HG03108 (cell line): ENCODE measurements around the gene SLC6A16.
"Not testable (repeated sequence)": the region's sequence is repeated elsewhere in the genome, so short reads cannot be mapped to it uniquely, and the experiment has no call there.

Experiments
- ATAC-seq: cut with Tn5 transposase; IDR thresholded peaks from one replicate; pipeline ENCODE4 v1.9.1; 2021; ENCODE audit warnings: moderate library complexity; ENCODE audit not compliant: unreplicated experiment

SLC6A16 gene

DNA sequence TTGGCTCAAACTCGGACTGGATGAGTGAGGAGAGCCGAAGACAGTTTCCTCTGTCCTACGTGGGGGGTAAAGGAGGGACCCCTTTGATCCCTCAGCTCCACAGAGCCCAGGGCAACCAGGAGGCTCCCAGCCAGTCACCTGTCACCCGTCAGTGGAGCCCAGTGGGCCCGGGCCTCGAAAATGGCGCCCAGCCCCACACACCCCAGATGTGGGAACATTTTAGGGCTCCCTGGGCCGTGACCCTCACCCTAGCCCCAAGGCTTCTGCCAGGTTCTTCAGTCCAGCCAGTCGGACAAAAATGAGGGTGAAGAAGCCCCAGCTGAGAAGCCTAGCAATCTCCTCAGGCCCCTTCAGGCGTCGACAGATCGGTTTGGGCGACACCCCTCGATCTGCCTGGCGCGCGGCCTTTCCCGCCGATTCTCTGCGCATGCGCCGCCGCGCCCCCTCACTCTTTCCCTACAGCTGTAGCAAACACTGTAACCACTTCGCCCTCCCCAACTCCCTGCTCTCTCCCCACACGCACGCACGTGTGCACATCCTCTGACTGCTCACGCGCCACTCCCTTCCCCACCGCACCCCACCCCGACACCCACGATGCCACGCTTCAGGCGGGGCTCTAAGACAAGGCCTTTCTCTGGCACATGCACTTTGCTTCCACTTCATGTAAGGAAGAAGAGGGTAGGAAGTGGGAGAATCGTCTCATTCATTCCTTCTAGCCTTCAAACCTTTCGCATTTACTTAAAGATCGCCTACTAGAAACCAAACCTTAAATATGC is at the start of gene SLC6A16:
Gene SLC6A16, minus strand, starts transcription at position 391 of the 776 bp plus-strand sequence. CDS start 13,844 bp downstream, outside the sequence.
- no peak for ATAC-seq

DNA sequence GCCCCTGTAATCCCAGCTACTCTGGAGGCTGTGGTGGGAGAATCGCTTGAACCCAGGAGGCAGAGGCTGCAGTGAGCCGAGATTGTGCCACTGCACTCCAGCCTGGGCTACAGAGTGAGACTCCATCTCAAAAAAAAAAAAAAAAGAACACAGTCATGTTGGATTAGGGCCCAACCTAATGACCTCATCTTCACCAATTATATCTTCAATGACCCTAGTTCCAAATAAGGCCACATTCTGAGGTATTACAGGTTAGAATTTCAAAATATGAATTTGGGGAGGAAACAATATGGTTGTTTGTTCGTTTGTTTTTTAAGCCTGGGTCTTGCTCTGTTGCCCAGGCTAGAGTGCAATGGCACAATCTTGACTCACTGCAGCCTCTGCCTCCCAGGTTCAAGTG is 48.2 kb upstream of the SLC6A16 start:
- not testable (repeated sequence) for ATAC-seq

DNA sequence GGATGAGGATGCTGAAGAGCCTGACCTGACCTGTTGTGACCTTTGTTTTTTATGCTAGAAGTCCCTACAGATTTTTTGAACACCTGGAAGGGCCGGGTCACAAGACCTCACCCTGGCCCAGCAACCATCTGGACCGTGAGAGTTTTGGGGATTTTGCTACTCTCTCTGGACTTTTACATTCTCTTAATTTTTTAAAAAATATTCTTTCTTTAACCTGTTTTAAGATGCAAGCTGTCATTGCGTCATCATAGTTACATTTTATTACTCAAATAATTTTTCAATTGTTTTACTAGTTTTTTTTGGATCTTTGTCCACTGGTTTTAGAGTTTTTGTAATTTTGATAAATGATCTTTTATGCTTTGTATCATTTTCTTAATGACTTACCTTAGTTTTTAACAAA is 46.2 kb upstream of the SLC6A16 start:
- no peak for ATAC-seq

DNA sequence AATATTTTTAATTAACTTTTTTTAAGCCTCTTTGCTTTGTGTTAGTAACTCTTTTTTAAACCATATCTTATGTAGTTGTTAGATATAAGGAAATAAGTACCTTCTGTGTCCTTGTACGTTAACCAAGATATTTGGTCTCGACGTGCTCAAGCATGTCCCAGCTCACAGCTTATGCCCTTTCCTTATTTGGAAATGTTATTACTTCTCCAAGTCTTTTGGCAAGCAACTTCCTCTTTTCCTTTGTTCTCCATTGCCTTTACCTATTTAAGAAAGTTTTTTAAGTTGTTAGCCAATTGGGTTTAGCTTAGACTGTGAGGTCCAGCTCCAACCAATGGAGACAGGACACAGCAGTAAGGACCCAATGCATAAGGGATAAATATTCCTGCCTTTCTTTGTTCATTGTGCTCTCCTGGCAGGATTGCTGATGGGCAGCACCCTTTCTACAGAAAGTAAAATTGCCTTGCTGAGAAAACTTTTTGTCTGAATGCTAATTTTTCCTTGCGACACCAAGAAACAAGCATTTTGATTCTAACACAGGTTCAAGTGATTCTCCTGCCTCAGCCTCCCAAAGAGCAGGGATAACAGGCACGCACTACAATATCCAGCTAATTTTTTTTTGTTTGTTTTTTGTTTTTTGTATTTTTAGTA is 43.8 kb upstream of the SLC6A16 start:
- no peak for ATAC-seq

DNA sequence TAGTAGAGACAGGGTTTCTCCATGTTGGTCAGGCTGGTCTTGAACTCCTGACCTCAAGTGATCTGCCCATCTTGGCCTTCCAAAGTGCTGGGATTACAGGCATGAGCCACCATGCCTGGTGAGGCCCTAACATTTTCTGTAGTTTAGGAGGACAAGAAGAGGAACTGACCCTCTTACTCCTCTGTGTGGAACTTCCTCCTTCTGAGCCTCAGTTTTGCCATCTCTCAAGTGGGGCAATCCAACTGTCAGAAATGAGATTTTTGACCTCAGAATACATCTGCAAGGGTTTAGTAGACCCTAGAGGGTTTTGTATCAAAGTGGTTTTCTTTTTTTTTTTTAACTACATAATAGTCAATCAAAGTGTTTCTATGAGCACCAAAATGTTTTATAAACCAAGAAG is 41.1 kb upstream of the SLC6A16 start:
- no peak for ATAC-seq

DNA sequence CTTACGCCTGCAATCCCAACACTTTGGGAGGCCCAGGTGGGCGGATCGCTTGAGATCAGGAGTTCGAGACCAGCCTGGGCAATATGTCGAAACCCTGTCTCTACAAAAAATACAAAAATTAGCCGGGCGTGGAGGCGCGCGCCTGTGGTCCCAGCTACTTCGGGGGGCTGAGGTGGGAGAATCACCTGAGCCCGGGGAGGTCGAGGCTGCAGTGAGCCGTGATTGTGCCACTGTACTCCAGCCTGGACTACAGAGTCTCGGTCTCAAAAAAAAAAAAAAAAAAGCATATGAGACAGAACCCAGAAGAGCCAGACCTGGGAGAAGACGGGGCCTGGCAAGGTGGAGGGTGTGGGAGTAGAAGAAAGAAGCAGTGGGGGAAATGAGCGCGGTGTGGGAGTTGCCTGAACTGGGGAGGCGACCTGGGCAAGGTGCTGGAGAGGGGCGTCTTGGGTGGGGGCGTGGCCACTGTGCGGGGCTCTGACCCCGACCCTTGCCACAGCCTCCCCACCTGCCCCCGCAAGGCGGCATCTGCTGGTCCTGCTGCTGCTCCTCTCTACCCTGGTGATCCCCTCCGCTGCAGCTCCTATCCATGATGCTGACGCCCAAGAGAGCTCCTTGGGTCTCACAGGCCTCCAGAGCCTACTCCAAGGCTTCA is 39.2 kb upstream of the SLC6A16 start:
- no peak for ATAC-seq

DNA sequence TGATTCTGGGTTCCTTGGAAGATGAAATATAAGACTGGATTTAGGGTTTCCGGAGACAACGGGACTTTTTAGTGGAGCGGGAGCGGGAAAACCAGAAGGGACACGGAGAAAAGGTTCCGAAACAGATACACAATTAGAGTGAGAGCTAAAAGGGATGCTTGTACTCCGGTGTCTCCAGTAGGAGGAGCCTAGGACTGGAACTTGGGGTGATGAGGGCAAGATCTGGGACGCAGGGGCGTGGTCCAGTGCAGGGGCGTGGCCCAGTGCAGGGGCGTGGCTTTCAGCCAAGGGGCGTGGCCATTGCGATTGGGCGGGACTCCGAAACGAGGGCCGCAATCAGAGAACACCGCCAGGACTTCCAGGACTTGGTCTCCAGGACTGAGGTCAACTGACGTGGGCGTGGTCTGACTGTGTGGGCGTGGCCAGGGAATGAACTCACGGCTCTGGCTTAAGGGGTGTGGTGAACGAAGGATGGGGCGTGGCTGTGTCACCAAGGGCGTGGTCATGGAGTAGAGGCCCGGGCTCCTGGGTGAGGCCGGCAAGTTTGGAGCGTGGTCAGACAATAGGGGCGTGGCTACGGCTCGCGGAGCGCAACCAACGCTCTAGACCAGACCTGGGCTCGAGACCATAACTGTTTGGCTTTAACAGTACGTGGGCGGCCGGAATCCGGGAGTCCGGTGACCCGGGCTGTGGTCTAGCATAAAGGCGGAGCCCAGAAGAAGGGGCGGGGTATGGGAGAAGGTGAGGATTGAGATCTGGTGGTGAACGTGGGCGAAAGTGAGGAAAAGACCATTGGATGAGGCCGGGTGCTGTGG is 38.5 kb upstream of the SLC6A16 start, which contains the start of gene DKKL1:
Gene DKKL1, plus strand, starts transcription at position 610 of the 815 bp plus-strand sequence. Its CDS starts 122 bp downstream, at position 732.
- ATAC-seq: peak; percentile 51

DNA sequence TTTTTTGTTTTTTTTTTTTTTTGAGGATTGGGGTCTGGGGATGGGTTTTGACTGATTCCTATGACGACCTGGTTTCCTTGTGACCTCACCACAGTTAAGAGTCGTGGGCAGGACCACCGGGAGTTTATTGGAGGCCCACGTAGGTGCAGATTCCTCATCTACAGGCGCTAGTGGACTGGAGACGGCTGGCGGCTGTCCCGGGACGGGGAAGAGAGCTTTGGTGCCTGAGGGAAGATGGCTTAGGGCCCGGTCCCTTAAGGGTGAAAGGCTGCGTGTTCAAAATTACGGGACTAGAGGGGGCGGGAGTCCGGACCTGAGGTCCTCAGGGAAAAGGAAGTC is 37.9 kb upstream of the SLC6A16 start:
- ATAC-seq: no peak

DNA sequence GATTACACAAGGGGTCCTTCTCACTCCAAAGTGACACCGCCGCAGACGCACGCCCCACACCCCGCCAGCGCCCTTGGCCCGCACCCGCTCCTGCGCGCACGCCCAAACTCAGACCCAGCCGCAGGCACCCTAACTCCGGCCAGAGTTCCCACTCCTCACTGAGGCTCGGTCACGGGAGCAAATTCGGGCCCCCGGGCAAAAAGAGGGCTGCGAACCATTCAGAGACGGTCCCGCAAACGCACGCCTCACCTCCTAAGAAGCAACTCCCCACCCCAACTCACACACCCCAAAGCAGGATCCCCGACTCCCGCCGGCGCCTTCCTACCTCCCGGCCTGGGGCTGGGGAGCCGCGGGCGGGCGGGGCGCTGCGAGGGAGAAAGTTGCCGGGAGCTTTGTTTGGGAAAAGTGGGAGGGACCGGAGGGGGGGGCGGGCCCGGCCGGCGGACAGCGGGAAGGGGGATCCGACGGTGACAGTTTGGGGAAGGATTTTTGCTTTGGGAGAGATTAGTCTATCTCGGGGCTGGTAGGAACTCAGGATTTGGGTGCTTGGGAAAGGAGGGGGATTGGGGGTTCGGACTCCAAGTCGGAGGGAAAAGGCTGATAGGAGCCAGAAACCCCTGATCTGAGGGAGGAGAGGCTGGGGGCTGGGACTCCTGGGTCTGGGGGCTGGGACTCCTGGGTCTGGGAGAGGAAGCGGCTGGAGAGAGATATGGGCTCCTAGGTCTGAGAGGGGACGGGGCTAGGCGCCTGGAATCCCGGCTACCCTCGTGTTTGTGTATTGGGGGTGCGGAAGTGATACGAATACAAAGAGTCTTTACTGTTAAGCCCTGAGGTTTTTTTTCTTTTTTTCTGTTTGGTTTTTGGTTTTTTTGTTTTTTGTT is 37.3 kb upstream of the SLC6A16 start, which contains the start of gene TEAD2:
Gene TEAD2, minus strand, starts transcription at position 369 of the 881 bp plus-strand sequence. CDS start 2,341 bp downstream, outside the sequence.
- no peak for ATAC-seq

DNA sequence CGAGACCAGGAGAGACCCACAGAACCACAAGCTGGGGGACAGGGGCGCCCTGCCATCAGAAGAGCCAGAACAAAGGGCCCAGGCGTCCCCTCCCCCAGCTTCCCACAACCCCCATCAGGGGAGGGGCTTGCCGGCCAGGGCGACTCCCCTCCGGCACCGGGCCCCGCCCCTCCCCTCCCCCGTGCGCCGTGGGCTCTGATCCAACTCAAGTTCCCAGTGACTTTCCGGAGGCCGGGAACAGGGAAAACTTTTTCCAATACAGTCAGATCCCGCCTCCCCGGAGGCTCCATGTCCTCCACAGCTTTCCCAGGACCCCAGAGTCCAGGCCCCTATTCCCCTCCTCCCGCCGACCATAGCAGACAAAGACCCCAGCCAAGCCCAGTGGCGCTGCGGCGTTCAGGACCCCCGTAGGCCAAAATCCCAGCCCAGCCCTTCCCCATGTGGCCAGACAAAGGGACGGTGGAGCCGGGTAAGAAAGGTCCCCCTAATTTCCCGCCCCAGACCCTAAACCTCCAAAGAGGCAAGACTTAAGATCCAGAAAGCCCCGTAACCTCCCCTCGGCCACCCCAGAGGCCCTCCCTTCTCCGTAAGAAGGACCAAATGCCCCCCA is 36.6 kb upstream of the SLC6A16 start:
- no peak for ATAC-seq

DNA sequence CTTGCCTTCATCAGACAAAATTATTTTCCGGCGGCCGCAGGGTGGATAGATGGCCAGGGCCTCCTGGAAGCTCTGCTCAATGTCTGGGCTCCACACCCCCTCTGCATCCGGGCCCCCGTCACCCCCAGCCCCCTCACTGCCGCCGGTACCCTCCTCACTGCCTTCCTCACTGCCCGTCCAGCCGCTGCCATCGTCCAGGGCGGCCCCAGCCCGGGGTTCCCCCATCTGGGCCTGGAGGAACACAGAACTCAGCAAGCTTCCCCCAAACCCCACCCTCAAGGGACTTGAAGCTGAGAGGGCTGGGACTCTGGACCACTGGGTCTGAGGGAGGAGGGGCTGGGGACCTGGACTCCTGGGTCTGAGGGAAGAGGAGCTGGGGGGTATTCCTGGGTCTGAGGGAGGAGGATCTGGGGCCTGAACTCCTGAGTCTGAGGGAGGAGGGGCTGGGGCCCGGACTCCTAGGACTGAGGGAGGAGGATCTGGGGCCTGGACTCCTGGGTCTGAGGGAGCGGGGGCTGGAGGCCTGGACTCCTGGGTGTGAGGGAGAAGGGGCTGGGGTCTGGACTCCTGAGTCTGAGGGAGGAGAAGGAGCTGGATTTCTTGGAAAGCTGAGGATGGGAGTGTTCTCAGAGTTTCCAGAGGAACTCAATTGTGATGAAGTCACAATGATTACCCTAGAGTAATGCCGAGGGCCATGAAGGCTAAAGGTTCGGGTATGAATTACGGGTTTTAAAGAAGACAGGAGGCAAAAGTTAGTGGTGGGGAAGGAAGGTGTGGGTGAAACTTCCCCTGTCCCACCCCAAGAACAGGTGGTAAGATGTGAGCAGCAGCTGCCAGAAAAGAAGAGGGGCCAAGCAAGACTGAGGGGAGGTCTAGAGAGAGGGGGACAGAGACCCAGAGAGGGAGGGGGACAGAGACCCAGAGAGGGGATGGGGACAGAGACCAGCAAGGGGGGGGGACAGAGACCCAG is 35.1 kb upstream of the SLC6A16 start:
- no peak for ATAC-seq

DNA sequence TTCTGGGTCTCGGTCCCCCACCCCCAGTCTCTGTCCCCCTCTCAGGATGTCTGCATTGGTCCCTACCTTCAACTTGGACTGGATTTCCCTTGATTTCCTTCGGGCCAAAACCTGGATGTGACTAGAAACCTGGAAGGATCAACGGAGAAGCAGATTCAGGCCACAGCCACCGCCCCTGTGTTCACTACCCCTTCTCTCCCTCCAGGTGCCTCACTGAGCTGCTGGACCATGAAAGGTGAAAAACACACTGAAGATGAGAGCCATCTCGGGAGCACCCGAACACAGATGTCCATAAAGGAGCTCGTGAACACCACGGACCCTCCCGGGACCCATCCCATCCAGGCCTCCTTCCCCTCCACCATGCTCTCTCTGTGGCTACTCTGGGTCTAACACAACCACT is 32.2 kb upstream of the SLC6A16 start:
- no peak for ATAC-seq

DNA sequence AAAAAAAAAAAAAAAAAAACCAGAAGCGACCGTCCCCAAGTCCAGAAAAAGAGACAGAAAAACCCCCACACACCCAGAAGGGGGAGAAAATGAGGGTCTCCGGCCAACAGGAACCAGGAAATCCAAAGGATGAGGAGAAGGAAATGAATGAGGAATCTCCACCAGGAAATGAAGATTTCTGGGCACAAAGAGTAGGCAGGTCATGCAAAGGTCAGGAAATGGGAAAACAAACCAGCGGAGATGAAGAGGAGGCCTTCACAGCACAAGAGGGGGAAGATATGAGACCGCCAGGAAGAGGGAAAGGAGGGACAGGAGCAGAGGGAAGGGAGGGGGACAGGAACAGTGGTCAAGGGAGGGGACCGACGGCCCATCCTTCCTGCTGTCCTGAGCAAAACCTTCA is 31.4 kb upstream of the SLC6A16 start:
- ATAC-seq: no peak

DNA sequence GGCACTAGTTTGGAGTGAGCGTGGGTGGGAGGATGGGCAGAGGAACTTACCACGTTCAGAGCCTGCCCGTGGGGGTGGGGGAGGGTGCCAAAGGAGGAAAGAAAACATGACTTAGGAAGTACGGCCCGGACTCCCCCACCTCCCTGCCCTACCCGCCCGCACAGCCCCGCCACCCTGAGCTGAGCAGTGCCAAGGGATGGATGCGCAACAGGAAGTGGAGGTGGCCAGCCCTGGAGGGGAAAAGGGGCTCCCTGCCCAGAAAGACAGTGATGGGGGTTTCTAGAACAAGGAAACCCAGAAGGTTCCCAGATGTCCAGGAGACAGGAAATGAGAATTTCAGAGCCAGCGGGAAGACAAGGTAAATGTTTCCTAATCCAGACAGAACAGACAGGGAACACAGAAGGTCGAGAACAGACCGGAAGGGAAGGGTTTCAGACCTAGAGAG is 30.9 kb upstream of the SLC6A16 start:
- ATAC-seq: no peak

DNA sequence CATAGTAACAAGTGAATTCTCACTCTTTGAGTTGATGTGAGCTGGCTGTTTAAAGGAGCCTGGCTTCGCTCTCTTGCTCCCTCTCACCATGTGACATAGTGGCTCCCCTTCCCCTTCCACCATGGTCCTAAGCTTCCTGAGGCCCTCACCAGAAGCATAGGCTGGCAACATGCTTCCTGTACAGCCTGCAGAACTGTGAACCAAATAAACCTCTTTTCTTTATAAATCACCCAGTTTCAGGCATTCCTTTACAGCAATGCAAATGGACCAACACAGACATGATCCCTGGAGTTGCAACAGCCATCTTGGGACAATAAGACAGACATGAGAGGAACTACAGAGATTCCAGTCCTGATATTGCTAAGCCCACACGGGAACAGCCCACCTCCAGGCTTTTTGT is 24.6 kb upstream of the SLC6A16 start:
- no peak for ATAC-seq

DNA sequence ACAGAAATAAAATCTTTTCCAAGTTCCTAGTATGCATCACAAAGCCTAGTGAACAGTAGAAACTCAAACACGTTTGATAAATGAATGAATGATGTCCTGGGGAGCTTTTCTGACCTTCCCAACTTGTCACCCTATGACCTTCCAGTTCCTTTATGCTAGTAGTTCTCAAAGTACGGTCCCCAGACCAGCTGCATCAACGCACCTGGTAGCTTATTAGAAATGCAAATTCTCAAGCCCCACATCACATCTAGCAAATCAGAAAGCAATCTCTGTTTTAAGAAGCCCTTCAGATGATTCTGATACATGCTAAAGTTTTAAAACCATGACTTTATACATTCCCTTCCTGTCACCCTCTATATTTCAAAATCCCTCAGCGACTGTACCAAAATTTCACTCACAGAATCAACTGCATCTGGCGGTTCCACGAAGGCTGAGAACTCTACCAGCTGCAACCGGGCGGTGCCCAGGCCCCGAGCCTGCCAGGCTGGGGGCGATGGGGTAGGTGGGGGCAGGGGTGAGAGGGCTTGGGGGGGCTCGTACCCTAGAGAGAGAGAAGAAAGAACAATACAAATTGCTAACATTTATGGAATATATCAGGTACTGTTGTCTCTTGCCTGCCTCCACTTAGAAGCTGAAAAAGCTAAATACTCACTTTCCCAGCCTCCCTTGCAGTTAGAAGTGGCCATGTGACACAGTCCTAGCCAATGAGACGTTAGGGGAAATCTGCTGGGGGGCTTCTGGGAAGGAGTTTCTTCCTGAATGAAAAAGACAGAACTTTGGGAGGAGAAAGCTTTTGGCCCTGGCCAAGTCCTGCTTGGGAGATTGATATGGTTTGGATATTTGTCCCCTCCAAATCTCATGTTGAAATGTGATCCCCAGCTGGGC is 23.6 kb upstream of the SLC6A16 start:
- ATAC-seq: no peak

DNA sequence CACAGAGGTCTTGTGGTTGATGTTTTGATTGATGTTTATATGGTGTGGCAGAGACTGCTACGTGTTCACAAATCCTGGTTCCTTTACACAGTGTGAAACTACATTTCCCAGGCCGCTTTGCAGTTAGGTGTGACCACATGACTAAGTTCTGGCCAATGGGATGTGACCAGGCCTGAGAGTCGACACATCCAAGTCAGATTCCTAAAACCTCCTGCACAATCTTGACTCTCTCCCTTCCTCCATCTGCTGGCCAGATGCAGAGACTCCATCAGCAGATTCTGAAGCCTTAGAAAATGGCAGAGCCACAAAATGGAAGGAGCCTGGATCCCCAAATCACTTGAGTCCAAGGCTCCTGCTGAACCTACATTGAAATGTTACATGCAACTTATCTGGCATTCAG is 22.8 kb upstream of the SLC6A16 start:
- ATAC-seq: no peak
